HG03460 (cell line): ENCODE results near the gene ZNF782.
"Not testable (repeated sequence)": the region's sequence is repeated elsewhere in the genome, so short reads cannot be mapped to it uniquely, and the experiment has no call there.

Experiments used
- ATAC-seq: cut with Tn5 transposase; IDR thresholded peaks from one replicate; pipeline ENCODE4 v1.9.1; 2021; ENCODE audit not compliant: unreplicated experiment

The ZNF782 gene

GRCh38 chr9:96853781-96854650, at the start of gene ZNF782:
TSS of gene ZNF782 (minus strand) at chr9:96854514. CDS start at chr9:96851961, 2,553 bp downstream.
- peak; percentile 86 for ATAC-seq

- ATAC-seq, result not testable (repeated sequence)
Measured at GRCh38 chr9:96900010-96900409, 45.7 kb upstream of the ZNF782 start.

GRCh38 chr9:96892131-96892530, 37.8 kb upstream of the ZNF782 start:
- ATAC-seq, result no peak

- no peak for ATAC-seq
Measured at GRCh38 chr9:96888591-96888990, 34.3 kb upstream of the ZNF782 start.

- ATAC-seq, result no peak
Measured at GRCh38 chr9:96885424-96885823, 31.1 kb upstream of the ZNF782 start.

- ATAC-seq, result no peak
Measured at GRCh38 chr9:96884443-96884842, 30.1 kb upstream of the ZNF782 start.

- no peak for ATAC-seq
Measured at GRCh38 chr9:96883922-96884321, 29.6 kb upstream of the ZNF782 start.

GRCh38 chr9:96877269-96877668, 23.0 kb upstream of the ZNF782 start:
- no peak for ATAC-seq

GRCh38 chr9:96875461-96876142, 21.3 kb upstream of the ZNF782 start:
- peak; percentile 48 for ATAC-seq

- ATAC-seq, result peak; percentile 54
Measured at GRCh38 chr9:96874947-96875460, 20.7 kb upstream of the ZNF782 start.

GRCh38 chr9:96874201-96874785, 20.0 kb upstream of the ZNF782 start:
- ATAC-seq, result no peak

GRCh38 chr9:96871176-96871575, 16.9 kb upstream of the ZNF782 start:
- ATAC-seq, result no peak

GRCh38 chr9:96868709-96869108, 14.4 kb upstream of the ZNF782 start:
- no peak for ATAC-seq

- ATAC-seq, result no peak
Measured at GRCh38 chr9:96867079-96867804, 12.9 kb upstream of the ZNF782 start.

- not testable (repeated sequence) for ATAC-seq
Measured at GRCh38 chr9:96865240-96865639, 10.9 kb upstream of the ZNF782 start.

GRCh38 chr9:96859461-96860198, 5.3 kb upstream of the ZNF782 start:
- ATAC-seq, result no peak

- no peak for ATAC-seq
Measured at GRCh38 chr9:96858670-96859069, 4.4 kb upstream of the ZNF782 start.

GRCh38 chr9:96858018-96858573, 3.8 kb upstream of the ZNF782 start:
- ATAC-seq, result no peak

- ATAC-seq, result no peak
Measured at GRCh38 chr9:96856363-96857286, 2.3 kb upstream of the ZNF782 start.
